HL-60 (cell line): Measurements from ENCODE around the gene ATP8B3.

Source experiments
- DNase-seq, 2 experiments: peaks; one replicate each; pipeline ENCODE4 v3.0.0-alpha.2; 2010 to 2020; ENCODE audit warnings: low read depth in 1 of 2, low spot score in 1 of 2
- H3K27ac ChIP-seq: fragments of 250-450 bp; sonication (Bioruptor Pico); replicated peaks from 2 replicates; pipeline ENCODE4 v1.5.1; 2020; ENCODE audit warnings: mild to moderate bottlenecking, moderate library complexity
- H3K27me3 ChIP-seq: fragments of 250-450 bp; sonication (Bioruptor Pico); 2 replicates; pipeline ENCODE4 v1.5.1; 2021; ENCODE audit warnings: mild to moderate bottlenecking, moderate library complexity; ENCODE audit not compliant: insufficient read depth, poor library complexity, severe bottlenecking
- H3K4me3 ChIP-seq: replicated peaks from 2 replicates; pipeline ENCODE4 v1.5.1; 2011; ENCODE audit warnings: mild to moderate bottlenecking, control low read depth, low read length; ENCODE audit not compliant: insufficient read depth
- GABPA ChIP-seq: IDR thresholded peaks from 2 replicates; pipeline ENCODE4 v1.6.1; 2012; ENCODE audit warnings: low read depth
- POLR2AphosphoS5 ChIP-seq: IDR thresholded peaks from 2 replicates; pipeline ENCODE4 v1.6.1; 2012; ENCODE audit warnings: low read depth
- SPI1 ChIP-seq: IDR thresholded peaks from 2 replicates; pipeline ENCODE4 v1.6.1; 2012; ENCODE audit warnings: low read depth, mild to moderate bottlenecking, borderline replicate concordance
- TF ChIP-seq, protein P1 (sequence below): IDR thresholded peaks from one replicate; pipeline ENCODE4 v1.5.1; 2011; ENCODE audit warnings: low read length, control low read depth, inconsistent platforms; ENCODE audit not compliant: insufficient read depth
- TF ChIP-seq, protein P2 (sequence below): IDR thresholded peaks from 2 replicates; pipeline ENCODE4 v1.6.1; 2012; ENCODE audit warnings: low read depth; ENCODE audit not compliant: insufficient replicate concordance

The ATP8B3 gene

DNA sequence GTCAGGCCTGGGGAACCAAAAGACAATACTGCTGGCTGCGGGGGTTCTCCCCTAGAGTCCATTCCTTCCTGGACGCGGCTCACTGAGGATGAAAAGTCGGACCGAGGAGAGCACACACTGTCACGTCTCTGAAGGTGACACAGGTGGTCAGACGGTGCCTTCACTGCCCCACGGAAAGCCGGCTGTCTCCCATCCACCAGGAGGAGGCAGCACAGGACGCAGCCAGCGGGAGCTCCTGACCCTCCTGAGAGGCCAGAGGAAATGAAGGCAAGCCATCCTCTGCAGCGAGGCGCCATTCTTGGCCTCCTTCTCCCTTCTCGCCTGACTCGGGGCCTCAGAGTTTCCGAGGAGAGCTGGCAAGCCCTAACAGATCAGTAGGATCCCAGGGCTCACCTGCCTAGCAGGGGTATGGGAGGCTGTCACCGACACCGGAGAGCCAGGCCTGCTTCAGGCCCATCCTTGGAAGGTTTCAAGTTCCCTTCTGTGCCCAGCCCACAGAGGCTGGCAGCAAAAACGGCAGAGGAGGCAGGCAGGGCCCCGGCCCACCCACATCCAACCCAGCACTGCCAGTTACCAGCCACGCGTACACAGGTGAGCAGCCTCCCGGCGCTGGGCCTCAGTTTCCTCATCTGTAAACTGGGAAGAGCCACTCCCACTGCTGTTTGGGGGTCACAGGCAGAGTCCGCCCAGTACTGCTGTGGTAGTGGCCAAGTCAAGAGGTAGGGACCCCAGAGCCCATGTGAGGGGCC lies 31.7 kb upstream of the ATP8B3 start:
- no peak for TF ChIP-seq GABPA
- TF ChIP-seq, protein P1, sequence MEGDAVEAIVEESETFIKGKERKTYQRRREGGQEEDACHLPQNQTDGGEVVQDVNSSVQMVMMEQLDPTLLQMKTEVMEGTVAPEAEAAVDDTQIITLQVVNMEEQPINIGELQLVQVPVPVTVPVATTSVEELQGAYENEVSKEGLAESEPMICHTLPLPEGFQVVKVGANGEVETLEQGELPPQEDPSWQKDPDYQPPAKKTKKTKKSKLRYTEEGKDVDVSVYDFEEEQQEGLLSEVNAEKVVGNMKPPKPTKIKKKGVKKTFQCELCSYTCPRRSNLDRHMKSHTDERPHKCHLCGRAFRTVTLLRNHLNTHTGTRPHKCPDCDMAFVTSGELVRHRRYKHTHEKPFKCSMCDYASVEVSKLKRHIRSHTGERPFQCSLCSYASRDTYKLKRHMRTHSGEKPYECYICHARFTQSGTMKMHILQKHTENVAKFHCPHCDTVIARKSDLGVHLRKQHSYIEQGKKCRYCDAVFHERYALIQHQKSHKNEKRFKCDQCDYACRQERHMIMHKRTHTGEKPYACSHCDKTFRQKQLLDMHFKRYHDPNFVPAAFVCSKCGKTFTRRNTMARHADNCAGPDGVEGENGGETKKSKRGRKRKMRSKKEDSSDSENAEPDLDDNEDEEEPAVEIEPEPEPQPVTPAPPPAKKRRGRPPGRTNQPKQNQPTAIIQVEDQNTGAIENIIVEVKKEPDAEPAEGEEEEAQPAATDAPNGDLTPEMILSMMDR, result no peak
- TF ChIP-seq POLR2AphosphoS5, result 0 out of 2 replicates have a peak, but pooled peaks have one; percentile 20
- no peak for TF ChIP-seq SPI1
- TF ChIP-seq, protein P2, sequence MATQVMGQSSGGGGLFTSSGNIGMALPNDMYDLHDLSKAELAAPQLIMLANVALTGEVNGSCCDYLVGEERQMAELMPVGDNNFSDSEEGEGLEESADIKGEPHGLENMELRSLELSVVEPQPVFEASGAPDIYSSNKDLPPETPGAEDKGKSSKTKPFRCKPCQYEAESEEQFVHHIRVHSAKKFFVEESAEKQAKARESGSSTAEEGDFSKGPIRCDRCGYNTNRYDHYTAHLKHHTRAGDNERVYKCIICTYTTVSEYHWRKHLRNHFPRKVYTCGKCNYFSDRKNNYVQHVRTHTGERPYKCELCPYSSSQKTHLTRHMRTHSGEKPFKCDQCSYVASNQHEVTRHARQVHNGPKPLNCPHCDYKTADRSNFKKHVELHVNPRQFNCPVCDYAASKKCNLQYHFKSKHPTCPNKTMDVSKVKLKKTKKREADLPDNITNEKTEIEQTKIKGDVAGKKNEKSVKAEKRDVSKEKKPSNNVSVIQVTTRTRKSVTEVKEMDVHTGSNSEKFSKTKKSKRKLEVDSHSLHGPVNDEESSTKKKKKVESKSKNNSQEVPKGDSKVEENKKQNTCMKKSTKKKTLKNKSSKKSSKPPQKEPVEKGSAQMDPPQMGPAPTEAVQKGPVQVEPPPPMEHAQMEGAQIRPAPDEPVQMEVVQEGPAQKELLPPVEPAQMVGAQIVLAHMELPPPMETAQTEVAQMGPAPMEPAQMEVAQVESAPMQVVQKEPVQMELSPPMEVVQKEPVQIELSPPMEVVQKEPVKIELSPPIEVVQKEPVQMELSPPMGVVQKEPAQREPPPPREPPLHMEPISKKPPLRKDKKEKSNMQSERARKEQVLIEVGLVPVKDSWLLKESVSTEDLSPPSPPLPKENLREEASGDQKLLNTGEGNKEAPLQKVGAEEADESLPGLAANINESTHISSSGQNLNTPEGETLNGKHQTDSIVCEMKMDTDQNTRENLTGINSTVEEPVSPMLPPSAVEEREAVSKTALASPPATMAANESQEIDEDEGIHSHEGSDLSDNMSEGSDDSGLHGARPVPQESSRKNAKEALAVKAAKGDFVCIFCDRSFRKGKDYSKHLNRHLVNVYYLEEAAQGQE, result no peak
- Histone ChIP-seq H3K27ac (no peak overlapping the region), H3K27me3 (no peaks in the 10 kb centered on the region), H3K4me3 (no peak overlapping the region)
- DNase-seq, result no peak

DNA sequence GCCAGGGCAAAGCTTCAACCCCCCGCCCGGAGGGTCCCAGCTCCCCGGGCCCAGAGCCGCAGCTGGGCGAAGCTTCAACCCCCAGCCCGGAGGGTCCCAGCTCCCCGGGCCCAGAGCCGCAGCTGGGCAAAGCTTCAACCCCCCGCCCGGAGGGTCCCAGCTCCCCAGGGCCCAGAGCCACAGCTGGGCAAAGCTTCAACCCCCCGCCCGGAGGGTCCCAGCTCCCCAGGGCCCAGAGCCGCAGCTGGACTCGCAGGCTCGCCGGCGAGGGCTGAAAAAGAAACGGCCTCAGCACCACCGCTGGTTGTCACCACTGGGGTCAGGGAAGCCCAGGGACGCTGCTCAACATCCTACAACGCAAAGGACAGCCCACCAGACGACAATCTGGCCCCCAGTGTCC lies 31.0 kb upstream of the ATP8B3 start:
- TF ChIP-seq POLR2AphosphoS5, result no peak
- TF ChIP-seq, protein P1, result no peak
- TF ChIP-seq SPI1, result no peak
- no peak for TF ChIP-seq GABPA
- TF ChIP-seq, protein P2, result no peak

DNA sequence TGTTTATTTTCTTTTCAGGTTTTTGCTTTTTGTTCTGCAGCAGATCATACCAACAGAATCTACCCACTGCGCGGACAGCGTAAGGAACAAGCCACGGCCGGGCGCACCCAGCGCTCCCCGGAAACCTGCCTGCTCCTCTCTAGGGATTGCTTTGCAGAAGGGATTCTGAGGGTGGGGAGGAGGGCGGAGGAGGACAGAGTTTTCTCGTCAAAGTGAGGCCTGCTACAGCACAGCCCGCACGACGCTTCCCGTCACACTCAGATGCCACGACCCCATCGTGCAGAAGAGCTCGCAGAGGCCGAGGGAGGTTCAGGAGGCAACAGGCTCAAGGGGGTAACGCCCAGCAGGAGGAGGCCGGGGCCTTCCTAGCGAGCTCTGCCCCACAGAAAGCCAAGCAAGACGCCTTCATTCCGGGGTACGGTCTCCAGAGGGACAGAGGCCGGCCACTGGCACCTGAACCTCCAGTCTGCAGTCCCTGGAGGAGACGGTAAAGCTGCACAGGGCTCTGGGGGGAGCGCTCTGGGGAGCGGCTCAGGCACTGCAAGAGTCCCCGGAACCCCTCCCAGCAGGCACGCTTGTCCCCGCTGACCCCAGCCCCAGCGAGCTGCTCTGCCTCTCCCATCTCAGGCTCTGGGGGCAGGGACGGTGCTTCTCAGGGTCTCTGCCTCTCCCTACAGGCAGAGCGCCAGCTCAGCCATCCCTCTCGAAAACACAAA lies 29.3 kb upstream of the ATP8B3 start:
- TF ChIP-seq, protein P2, result no peak
- H3K27ac ChIP-seq, result peak overlapping the region; percentile 34; the same call in 1 of the 2 replicates
- DNase-seq, result no peak
- H3K4me3 ChIP-seq, result no peak overlapping the region
- H3K27me3 ChIP-seq, result no peaks in the 10 kb centered on the region

More for the DNA sequence above, 31.0 kb upstream of the ATP8B3 start:
- Histone ChIP-seq H3K27ac (peak overlapping the region; percentile 56), H3K4me3 (no peak overlapping the region), H3K27me3 (no peaks in the 10 kb centered on the region)
- no peak for DNase-seq
